ENCODE measurements around the gene USP34.
"Not testable (repeated sequence)": the region's sequence is repeated elsewhere in the genome, so short reads cannot be mapped to it uniquely, and the experiment has no call there.

The USP34 gene

GRCh38 chr2:61423714-61424113, 47.2 kb downstream of the USP34 start:
- no peak for DNase-seq (ENCODE audit: low spot score)

- DNase-seq (ENCODE audit: low spot score): no peak
Observed at GRCh38 chr2:61421611-61422010, 49.3 kb downstream of the USP34 start.

GRCh38 chr2:61420991-61421544, 49.8 kb downstream of the USP34 start:
- no peak for DNase-seq (ENCODE audit: low spot score)

- no peak for DNase-seq (ENCODE audit: low spot score)
Observed at GRCh38 chr2:61419570-61419969, 51.3 kb downstream of the USP34 start.

GRCh38 chr2:61419129-61419528, 51.8 kb downstream of the USP34 start:
- DNase-seq (ENCODE audit: low spot score): no peak

- DNase-seq (ENCODE audit: low spot score): no peak
Observed at GRCh38 chr2:61416871-61417645, 53.8 kb downstream of the USP34 start.

- DNase-seq (ENCODE audit: low spot score): no peak
Observed at GRCh38 chr2:61415265-61415664, 55.6 kb downstream of the USP34 start.

GRCh38 chr2:61414674-61415073, 56.2 kb downstream of the USP34 start:
- DNase-seq (ENCODE audit: low spot score): no peak

GRCh38 chr2:61411109-61411508, 59.8 kb downstream of the USP34 start:
- no peak for DNase-seq (ENCODE audit: low spot score)

GRCh38 chr2:61410185-61410584, 60.7 kb downstream of the USP34 start:
- DNase-seq (ENCODE audit: low spot score): no peak

- no peak for DNase-seq (ENCODE audit: low spot score)
Observed at GRCh38 chr2:61405813-61406212, 65.1 kb downstream of the USP34 start.

- no peak for DNase-seq (ENCODE audit: low spot score)
Observed at GRCh38 chr2:61404438-61404837, 66.4 kb downstream of the USP34 start.

GRCh38 chr2:61398413-61398812, 72.5 kb downstream of the USP34 start:
- no peak for DNase-seq (ENCODE audit: low spot score)

GRCh38 chr2:61396005-61396404, 74.9 kb downstream of the USP34 start:
- DNase-seq (ENCODE audit: low spot score): no peak

GRCh38 chr2:61387588-61387987, 83.3 kb downstream of the USP34 start:
- not testable (repeated sequence) for DNase-seq (ENCODE audit: low spot score)

- DNase-seq (ENCODE audit: low spot score): not testable (repeated sequence)
Observed at GRCh38 chr2:61380882-61381197, 90.0 kb downstream of the USP34 start.

GRCh38 chr2:61380056-61380881, 90.6 kb downstream of the USP34 start:
- DNase-seq (ENCODE audit: low spot score): no peak

GRCh38 chr2:61379521-61379920, 91.4 kb downstream of the USP34 start:
- no peak for DNase-seq (ENCODE audit: low spot score)

GRCh38 chr2:61378281-61378680, 92.6 kb downstream of the USP34 start:
- DNase-seq (ENCODE audit: low spot score): no peak

- no peak for DNase-seq (ENCODE audit: low spot score)
Observed at GRCh38 chr2:61377046-61377445, 93.8 kb downstream of the USP34 start.

GRCh38 chr2:61376211-61376610, 94.7 kb downstream of the USP34 start:
- DNase-seq (ENCODE audit: low spot score): no peak

GRCh38 chr2:61371027-61371426, 99.9 kb downstream of the USP34 start:
- DNase-seq (ENCODE audit: low spot score): no peak

Measured in hematopoietic multipotent progenitor cell treated with erythropoietin and hydrocortisone succinate and interleukin-3 and kit ligand, for 15 days (in vitro differentiated cells).